ENCODE measurements around the gene PRELID3B. TPM values are rescaled to one million over a fixed set of nuclear protein-coding genes. Genes with fewer than 3 reads are reported as not detected.

PRELID3B gene
- total and polyA plus RNA-seq, 2 of the 13 experiments (the other 11 are each of a cell fraction or from before 2014, with no cell fraction given): 23.3 to 42.6 TPM

DNA sequence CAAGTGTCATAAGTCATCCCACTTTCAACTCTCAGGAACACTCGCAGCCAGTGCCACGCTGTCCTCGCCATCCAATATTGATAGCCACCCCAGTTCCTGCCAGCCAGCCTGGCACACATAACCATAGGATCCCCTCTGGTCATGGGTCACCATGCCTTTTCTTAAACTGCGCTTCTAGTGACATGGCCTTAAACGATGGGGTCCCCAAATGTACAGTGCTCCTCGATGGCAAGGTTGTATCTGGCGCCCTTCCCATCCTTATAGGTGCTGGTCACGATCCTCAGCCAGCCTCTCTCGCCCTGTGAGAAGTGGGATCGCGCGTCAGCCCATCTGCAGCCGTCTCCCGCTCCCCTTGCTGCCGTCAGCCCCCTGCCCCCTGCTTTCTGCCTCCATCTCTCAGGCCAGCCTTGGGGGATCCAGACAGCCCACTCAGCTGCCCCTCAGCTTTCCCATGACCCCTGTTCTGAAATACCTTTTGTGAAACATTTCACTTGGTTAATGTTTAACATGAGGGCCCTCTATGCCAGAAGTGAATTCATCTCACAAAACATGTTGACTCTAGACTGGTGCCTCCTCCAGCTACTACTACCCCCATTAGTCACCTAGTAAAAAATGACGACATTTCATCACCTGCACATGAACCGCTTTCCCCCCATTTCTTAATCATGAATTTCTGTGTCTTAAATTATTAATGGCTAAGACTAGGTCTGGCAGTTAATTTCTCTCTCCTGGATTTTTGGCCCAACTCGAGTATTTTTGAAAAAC is 46.9 kb downstream of the PRELID3B start (continued):
- TF ChIP-seq SIN3B (IDR thresholded peaks at IDR 0.05; ENCODE audit: low read length): no peak
- TF ChIP-seq ASH2L (IDR thresholded peaks at IDR 0.05; ENCODE audit: insufficient read length, low read depth, low read length): peak; percentile 49
- TF ChIP-seq, protein P1, sequence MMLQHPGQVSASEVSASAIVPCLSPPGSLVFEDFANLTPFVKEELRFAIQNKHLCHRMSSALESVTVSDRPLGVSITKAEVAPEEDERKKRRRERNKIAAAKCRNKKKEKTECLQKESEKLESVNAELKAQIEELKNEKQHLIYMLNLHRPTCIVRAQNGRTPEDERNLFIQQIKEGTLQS (CRISPR knock-in tag; IDR thresholded peaks at IDR 0.05): peak; percentile 56; the same call in 1 of the 2 replicates
- TF ChIP-seq SCMH1 (CRISPR knock-in tag; IDR thresholded peaks at IDR 0.05; ENCODE audit: borderline replicate concordance): no peak
- TF ChIP-seq, protein P2, sequence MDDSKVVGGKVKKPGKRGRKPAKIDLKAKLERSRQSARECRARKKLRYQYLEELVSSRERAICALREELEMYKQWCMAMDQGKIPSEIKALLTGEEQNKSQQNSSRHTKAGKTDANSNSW (CRISPR knock-in tag; IDR thresholded peaks at IDR 0.05; ENCODE audit: borderline replicate concordance): no peak
- peak; percentile 81; the same call in 1 of the 2 replicates for TF ChIP-seq ZNF572 (CRISPR knock-in tag; IDR thresholded peaks at IDR 0.05)
- TF ChIP-seq ZNF557 (CRISPR knock-in tag; IDR thresholded peaks at IDR 0.05): no peak
- TF ChIP-seq KAT8 (CRISPR knock-in tag; IDR thresholded peaks at IDR 0.05): peak; percentile 38; the same call in 1 of the 2 replicates
- peak; percentile 29 for TF ChIP-seq RXRA (CRISPR knock-in tag; IDR thresholded peaks at IDR 0.05)
- peak; percentile 22 for TF ChIP-seq SRSF1 (optimal IDR thresholded peaks at IDR 0.05; ENCODE audit: low read depth, low read length)
- no peak for TF ChIP-seq RFX1 (IDR thresholded peaks at IDR 0.05)
- TF ChIP-seq EP300 (IDR thresholded peaks at IDR 0.05; ENCODE audit: low read depth in 2 of 2, low read length in 2 of 2): peak; percentile 32 to 62; a peak in 1 of 4 replicates
- 0 out of 2 replicates have a peak, but pooled peaks have one; percentile 26 for TF ChIP-seq EP300 (CRISPR knock-in tag; IDR thresholded peaks at IDR 0.05; ENCODE audit: borderline replicate concordance)
- TF ChIP-seq ZMAT3 (CRISPR knock-in tag; conservative IDR thresholded peaks at IDR 0.05): peak; percentile 60; the same call in 1 of the 2 replicates
- TF ChIP-seq TBP (CRISPR knock-in tag; IDR thresholded peaks at IDR 0.05): no peak
- TF ChIP-seq NFYB (CRISPR knock-in tag; IDR thresholded peaks at IDR 0.05): no peak
- TF ChIP-seq, protein P3, sequence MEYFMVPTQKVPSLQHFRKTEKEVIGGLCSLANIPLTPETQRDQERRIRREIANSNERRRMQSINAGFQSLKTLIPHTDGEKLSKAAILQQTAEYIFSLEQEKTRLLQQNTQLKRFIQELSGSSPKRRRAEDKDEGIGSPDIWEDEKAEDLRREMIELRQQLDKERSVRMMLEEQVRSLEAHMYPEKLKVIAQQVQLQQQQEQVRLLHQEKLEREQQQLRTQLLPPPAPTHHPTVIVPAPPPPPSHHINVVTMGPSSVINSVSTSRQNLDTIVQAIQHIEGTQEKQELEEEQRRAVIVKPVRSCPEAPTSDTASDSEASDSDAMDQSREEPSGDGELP (IDR thresholded peaks at IDR 0.05; ENCODE audit: borderline replicate concordance, low read depth): peak; percentile 63; the same call in 1 of the 2 replicates
- TF ChIP-seq HOXD1 (CRISPR knock-in tag; IDR thresholded peaks at IDR 0.05): no peak
- TF ChIP-seq DNMT1 (CRISPR knock-in tag; IDR thresholded peaks at IDR 0.05): peak; percentile 90; the same call in 1 of the 2 replicates
- TF ChIP-seq, protein P4, sequence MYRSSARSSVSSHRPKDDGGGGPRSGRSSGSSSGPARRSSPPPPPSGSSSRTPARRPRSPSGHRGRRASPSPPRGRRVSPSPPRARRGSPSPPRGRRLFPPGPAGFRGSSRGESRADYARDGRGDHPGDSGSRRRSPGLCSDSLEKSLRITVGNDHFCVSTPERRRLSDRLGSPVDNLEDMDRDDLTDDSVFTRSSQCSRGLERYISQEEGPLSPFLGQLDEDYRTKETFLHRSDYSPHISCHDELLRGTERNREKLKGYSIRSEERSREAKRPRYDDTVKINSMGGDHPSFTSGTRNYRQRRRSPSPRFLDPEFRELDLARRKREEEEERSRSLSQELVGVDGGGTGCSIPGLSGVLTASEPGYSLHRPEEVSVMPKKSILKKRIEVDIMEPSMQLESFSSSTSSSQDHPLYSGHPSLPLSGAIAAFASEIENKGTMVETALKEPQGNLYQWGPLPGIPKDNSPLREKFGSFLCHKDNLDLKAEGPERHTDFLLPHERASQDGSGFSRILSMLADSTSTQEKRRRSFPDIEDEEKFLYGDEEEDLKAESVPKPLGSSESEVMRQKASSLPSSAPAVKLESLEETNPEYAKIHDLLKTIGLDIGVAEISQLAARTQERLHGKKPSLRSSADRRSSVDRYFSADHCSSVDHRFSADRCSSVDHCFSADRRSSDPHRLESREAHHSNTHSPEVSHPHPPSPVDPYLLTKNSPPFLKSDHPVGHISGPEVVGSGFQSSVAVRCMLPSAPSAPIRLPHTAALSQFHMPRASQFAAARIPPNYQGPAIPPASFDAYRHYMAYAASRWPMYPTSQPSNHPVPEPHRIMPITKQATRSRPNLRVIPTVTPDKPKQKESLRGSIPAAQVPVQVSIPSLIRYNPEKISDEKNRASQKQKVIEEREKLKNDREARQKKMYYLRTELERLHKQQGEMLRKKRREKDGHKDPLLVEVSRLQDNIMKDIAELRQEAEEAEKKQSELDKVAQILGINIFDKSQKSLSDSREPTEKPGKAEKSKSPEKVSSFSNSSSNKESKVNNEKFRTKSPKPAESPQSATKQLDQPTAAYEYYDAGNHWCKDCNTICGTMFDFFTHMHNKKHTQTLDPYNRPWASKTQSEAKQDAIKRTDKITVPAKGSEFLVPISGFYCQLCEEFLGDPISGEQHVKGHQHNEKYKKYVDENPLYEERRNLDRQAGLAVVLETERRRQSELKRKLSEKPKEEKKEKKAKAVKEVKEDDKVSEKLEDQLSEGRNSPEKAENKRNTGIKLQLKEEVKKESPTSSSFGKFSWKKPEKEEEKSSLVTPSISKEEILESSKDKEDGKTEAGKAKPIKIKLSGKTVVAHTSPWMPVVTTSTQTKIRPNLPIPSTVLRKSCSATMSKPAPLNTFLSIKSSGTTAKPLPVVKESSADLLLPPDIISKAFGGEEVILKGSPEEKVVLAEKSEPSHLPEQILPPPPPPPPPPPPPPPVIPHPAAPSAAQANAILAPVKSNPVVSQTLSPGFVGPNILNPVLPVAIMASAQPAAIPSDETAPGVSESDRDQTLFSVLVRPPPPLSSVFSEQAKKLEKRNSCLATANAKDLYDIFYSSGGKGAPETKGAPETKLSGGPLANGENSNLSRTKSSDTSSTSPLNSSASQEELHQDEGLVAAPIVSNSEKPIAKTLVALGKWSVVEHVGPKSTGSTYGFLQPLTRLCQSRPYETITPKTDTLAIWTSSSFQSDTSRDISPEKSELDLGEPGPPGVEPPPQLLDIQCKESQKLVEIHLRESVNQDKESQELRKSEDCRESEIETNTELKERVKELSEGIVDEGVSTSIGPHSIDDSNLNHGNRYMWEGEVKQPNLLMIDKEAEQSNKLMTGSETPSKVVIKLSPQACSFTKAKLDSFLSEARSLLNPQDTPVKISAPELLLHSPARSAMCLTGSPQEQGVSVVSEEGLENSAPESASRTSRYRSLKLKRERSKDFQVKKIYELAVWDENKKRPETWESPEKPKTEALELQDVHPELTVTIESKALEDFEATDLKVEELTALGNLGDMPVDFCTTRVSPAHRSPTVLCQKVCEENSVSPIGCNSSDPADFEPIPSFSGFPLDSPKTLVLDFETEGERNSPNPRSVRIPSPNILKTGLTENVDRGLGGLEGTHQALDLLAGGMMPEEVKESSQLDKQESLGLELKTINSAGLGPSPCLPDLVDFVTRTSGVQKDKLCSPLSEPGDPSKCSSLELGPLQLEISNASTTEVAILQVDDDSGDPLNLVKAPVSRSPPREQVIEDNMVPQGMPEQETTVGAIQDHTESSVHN (CRISPR knock-in tag; IDR thresholded peaks at IDR 0.05): no peak
- TF ChIP-seq FOXJ3 (CRISPR knock-in tag; IDR thresholded peaks at IDR 0.05; ENCODE audit: borderline replicate concordance): 0 out of 2 replicates have a peak, but pooled peaks have one; percentile 21
- TF ChIP-seq SAP130 (CRISPR knock-in tag; IDR thresholded peaks at IDR 0.05; ENCODE audit: low read depth): peak; percentile 86

Data from HepG2 (cell line).